ENCODE data around the gene TNFSF12.
"Not testable (repeated sequence)": the region's sequence is repeated elsewhere in the genome, so short reads cannot be mapped to it uniquely, and the experiment has no call there.

The TNFSF12 gene

DNA sequence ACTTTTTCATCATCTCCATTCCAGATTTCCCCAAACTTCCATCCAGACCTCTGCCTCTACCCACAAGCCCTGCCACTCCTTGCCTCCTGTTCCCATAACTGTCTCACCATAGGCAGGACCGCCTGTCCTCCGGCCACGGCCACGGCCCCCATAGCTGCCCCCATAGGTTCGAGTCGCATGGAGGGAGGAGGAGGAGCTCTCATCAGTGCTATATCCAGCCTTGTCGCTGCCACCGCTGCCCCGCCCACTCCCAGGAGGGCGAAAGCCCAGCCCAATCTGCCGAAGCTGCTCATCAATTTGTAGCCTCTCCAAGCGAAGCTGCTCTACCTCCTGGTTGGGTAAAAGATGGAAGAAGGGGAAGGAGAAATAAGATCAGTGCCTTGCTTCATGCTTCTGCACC is 44.4 kb downstream of the TNFSF12 start:
- H2AFZ ChIP-seq (ENCODE audit: low read length): no peak overlapping the region
- no peaks in the 10 kb centered on the region for H3F3A ChIP-seq (ENCODE audit: insufficient read depth, low read length)
- TF ChIP-seq EZH2 (IDR thresholded peaks at IDR 0.05; ENCODE audit: borderline replicate concordance, low read length): no peak
- TF ChIP-seq, protein P1, sequence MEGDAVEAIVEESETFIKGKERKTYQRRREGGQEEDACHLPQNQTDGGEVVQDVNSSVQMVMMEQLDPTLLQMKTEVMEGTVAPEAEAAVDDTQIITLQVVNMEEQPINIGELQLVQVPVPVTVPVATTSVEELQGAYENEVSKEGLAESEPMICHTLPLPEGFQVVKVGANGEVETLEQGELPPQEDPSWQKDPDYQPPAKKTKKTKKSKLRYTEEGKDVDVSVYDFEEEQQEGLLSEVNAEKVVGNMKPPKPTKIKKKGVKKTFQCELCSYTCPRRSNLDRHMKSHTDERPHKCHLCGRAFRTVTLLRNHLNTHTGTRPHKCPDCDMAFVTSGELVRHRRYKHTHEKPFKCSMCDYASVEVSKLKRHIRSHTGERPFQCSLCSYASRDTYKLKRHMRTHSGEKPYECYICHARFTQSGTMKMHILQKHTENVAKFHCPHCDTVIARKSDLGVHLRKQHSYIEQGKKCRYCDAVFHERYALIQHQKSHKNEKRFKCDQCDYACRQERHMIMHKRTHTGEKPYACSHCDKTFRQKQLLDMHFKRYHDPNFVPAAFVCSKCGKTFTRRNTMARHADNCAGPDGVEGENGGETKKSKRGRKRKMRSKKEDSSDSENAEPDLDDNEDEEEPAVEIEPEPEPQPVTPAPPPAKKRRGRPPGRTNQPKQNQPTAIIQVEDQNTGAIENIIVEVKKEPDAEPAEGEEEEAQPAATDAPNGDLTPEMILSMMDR (IDR thresholded peaks at IDR 0.05; ENCODE audit: low read length): no peak

DNA sequence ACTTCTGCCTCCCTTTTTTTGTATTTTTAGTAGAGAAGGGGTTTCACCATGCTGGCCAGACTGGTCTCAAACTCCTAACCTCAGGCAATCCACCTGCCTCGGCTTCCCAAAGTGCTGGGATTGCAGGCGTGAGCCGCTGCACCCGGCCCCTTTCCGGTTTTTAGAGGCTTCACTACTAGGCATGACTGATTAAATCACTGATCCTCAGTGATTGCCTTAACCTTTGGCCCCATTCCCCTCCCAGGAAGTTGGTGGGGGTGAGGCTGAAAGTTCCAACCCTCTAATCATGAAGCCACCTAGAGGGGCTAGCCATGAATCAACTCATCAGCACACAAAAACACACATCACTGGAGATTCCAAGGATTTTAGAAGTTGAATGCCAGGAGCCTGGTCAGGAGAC is 48.7 kb downstream of the TNFSF12 start:
- H3K36me3 ChIP-seq (ENCODE audit: insufficient read depth, low read length): peaks cover 84% of the 10 kb centered on the region
- not testable (repeated sequence) for H3K79me2 ChIP-seq (ENCODE audit: insufficient read depth, low read length); H3F3A ChIP-seq (ENCODE audit: insufficient read depth, low read length); H3K4me2 ChIP-seq (ENCODE audit: low read length); H3K9me3 ChIP-seq (ENCODE audit: low read length); H3K9ac ChIP-seq (ENCODE audit: low read length); H3K4me1 ChIP-seq (ENCODE audit: insufficient read depth, low read length, severe bottlenecking); H4K20me1 ChIP-seq (ENCODE audit: insufficient read depth, low read length); H3K27ac ChIP-seq (ENCODE audit: low read depth, low read length, poor library complexity, severe bottlenecking); H3K9me2 ChIP-seq (ENCODE audit: low read depth, low read length); H2AFZ ChIP-seq (ENCODE audit: low read length); H3K4me3 ChIP-seq (ENCODE audit: low read depth, low read length, poor library complexity, severe bottlenecking); H3K27me3 ChIP-seq (ENCODE audit: insufficient read depth, low read length)

More for the DNA sequence above, 44.4 kb downstream of the TNFSF12 start:
- no peak overlapping the region for H3K4me3 ChIP-seq (ENCODE audit: low read depth, low read length, poor library complexity, severe bottlenecking)
- H4K20me1 ChIP-seq (ENCODE audit: insufficient read depth, low read length): no peaks in the 10 kb centered on the region
- no peaks in the 10 kb centered on the region for H3K4me1 ChIP-seq (ENCODE audit: insufficient read depth, low read length, severe bottlenecking)
- no peak overlapping the region for H3K9ac ChIP-seq (ENCODE audit: low read length)
- H3K27ac ChIP-seq (ENCODE audit: low read depth, low read length, poor library complexity, severe bottlenecking): no peak overlapping the region
- no peaks in the 10 kb centered on the region for H3K79me2 ChIP-seq (ENCODE audit: insufficient read depth, low read length)
- H3K27me3 ChIP-seq (ENCODE audit: insufficient read depth, low read length): no peaks in the 10 kb centered on the region
- no peaks in the 10 kb centered on the region for H3K9me2 ChIP-seq (ENCODE audit: low read depth, low read length)
- peaks cover 87% of the 10 kb centered on the region for H3K36me3 ChIP-seq (ENCODE audit: insufficient read depth, low read length)
- H3K4me2 ChIP-seq (ENCODE audit: low read length): no peak overlapping the region
- H3K9me3 ChIP-seq (ENCODE audit: low read length): no peaks in the 10 kb centered on the region

GRCh38 chr17:7606280-7606679 is 57.4 kb downstream of the TNFSF12 start:
- no peaks in the 10 kb centered on the region for H4K20me1 ChIP-seq (ENCODE audit: insufficient read depth, low read length)
- no peak overlapping the region for H3K27ac ChIP-seq (ENCODE audit: low read depth, low read length, poor library complexity, severe bottlenecking)
- H3K4me2 ChIP-seq (ENCODE audit: low read length): no peak overlapping the region
- no peak overlapping the region for H3K4me3 ChIP-seq (ENCODE audit: low read depth, low read length, poor library complexity, severe bottlenecking)
- peaks cover 52% of the 10 kb centered on the region for H3K36me3 ChIP-seq (ENCODE audit: insufficient read depth, low read length)
- H3K4me1 ChIP-seq (ENCODE audit: insufficient read depth, low read length, severe bottlenecking): no peaks in the 10 kb centered on the region
- peaks cover 7% of the 10 kb centered on the region for H3K79me2 ChIP-seq (ENCODE audit: insufficient read depth, low read length)
- H3K9me2 ChIP-seq (ENCODE audit: low read depth, low read length): no peaks in the 10 kb centered on the region
- H3K9me3 ChIP-seq (ENCODE audit: low read length): no peaks in the 10 kb centered on the region
- no peaks in the 10 kb centered on the region for H3K27me3 ChIP-seq (ENCODE audit: insufficient read depth, low read length)
- TF ChIP-seq EZH2 (IDR thresholded peaks at IDR 0.05; ENCODE audit: borderline replicate concordance, low read length): no peak
- TF ChIP-seq, protein P1 (IDR thresholded peaks at IDR 0.05; ENCODE audit: low read length): no peak
- no peak overlapping the region for H2AFZ ChIP-seq (ENCODE audit: low read length)
- no peaks in the 10 kb centered on the region for H3F3A ChIP-seq (ENCODE audit: insufficient read depth, low read length)
- H3K9ac ChIP-seq (ENCODE audit: low read length): no peak overlapping the region

Measured in OCI-LY1 (cell line).